B cell (primary cell): Measurements from ENCODE around the gene EXTL1. TPM values are rescaled to one million over a fixed set of nuclear protein-coding genes. Genes with fewer than 3 reads are reported as not detected.

ENCODE experiments used
- ATAC-seq: fragments of 200-7000 bp; cut with Tn5 transposase; one replicate; pipeline ENCODE4 v1.10.0; 2021; ENCODE audit warnings: low read depth, mild to moderate bottlenecking, moderate number of reproducible peaks, moderate library complexity
- CTCF ChIA-PET: fragments of 350-600 bp; sonication (Branson Sonifier 250); formaldehyde crosslinking; loops from one replicate; lab custom pipeline; 2021; ENCODE audit warnings: antibody characterized with exemption, inconsistent platforms; lab: Charles Lee
- POLR2A ChIA-PET: fragments of 350-600 bp; sonication (Branson Sonifier 250); formaldehyde crosslinking; loops from one replicate; lab custom pipeline; 2021; ENCODE audit warnings: antibody characterized with exemption; lab: Charles Lee
- DNase-seq: peaks from one replicate; pipeline ENCODE4 v3.0.0; 2013
- H2AFZ ChIP-seq: 2 replicates; pipeline ENCODE4 v1.6.1; 2012; ENCODE audit warnings: mild to moderate bottlenecking, low read depth, low read length; ENCODE audit not compliant: insufficient read depth, poor library complexity, severe bottlenecking
- H3K27ac ChIP-seq, 2 donors: 1 replicate in 1 of 2; 2 replicates in 1 of 2; pipeline ENCODE4 v1.5.1; 2012 to 2013; ENCODE audit warnings: low read length in 2 of 2, mild to moderate bottlenecking in 2 of 2, moderate library complexity in 1 of 2
- H3K27me3 ChIP-seq, 4 experiments: fragments of 200-600 bp in 1 of 4; sonication (generic) in 1 of 4; replicated peaks in 1 of 4; 1 replicate in 2 of 4; 2 replicates in 2 of 4; pipeline versions ENCODE4 v1.6.1 to v1.7.0; 2013 to 2016; ENCODE audit warnings: low read length in 3 of 4, mild to moderate bottlenecking in 2 of 4, mixed read lengths in 1 of 4, moderate library complexity in 1 of 4; ENCODE audit not compliant: insufficient read depth in 4 of 4, control insufficient read depth in 3 of 4; ENCODE audit errors: control extremely low read depth in 1 of 4
- H3K36me3 ChIP-seq, 2 experiments: replicated peaks in 1 of 2; 1 replicate in 1 of 2; 2 replicates in 1 of 2; pipeline versions ENCODE4 v1.6.1 to v1.7.1; 2013; ENCODE audit warnings: low read length in 1 of 2; ENCODE audit not compliant: insufficient read depth in 2 of 2, control insufficient read depth in 1 of 2; ENCODE audit errors: control extremely low read depth in 1 of 2, extremely low read depth in 1 of 2
- H3K4me1 ChIP-seq, 2 donors: fragments of 200-600 bp in 1 of 2; sonication (generic) in 1 of 2; 1 replicate in 1 of 2; 2 replicates in 1 of 2; pipeline versions ENCODE4 v1.5.1 to v1.6.1; 2013 to 2017; ENCODE audit warnings: low read length in 2 of 2; ENCODE audit not compliant: control insufficient read depth in 2 of 2, insufficient read depth in 2 of 2
- H3K4me2 ChIP-seq: replicated peaks from 2 replicates; pipeline ENCODE3; 2012; ENCODE audit warnings: mild to moderate bottlenecking, low read depth, low read length; ENCODE audit not compliant: poor library complexity, severe bottlenecking
- H3K4me3 ChIP-seq, 5 experiments: fragments of 200-600 bp in 1 of 5; sonication (generic) in 1 of 5; 1 replicate in 3 of 5; 2 replicates in 2 of 5; pipeline versions ENCODE4 v1.5.1 to v1.7.0; 2011 to 2016; ENCODE audit warnings: low read length in 4 of 5, mild to moderate bottlenecking in 4 of 5, low read depth in 2 of 5, control low read depth in 1 of 5, moderate library complexity in 1 of 5; ENCODE audit not compliant: insufficient read depth in 1 of 5; ENCODE audit errors: control extremely low read depth in 1 of 5, extremely low read depth in 1 of 5
- H3K79me2 ChIP-seq: fragments of 200-600 bp; sonication (generic); one replicate; pipeline ENCODE4 v1.6.0; 2016; ENCODE audit warnings: low read length; ENCODE audit not compliant: control insufficient read depth, insufficient read depth
- H3K9ac ChIP-seq: fragments of 200-600 bp; sonication (generic); 2 replicates; pipeline ENCODE4 v1.6.1; 2017; ENCODE audit warnings: mild to moderate bottlenecking, low read length, moderate library complexity
- H3K9me3 ChIP-seq, 3 donors: one replicate each; pipeline versions ENCODE4 v1.6.1 to v1.7.1; 2013; ENCODE audit warnings: low read length in 2 of 3; ENCODE audit not compliant: control insufficient read depth in 2 of 3, insufficient read depth in 1 of 3; ENCODE audit errors: control extremely low read depth in 1 of 3
- H4K20me1 ChIP-seq: 2 replicates; pipeline ENCODE4 v1.6.0; 2012; ENCODE audit warnings: mild to moderate bottlenecking, low read length; ENCODE audit not compliant: insufficient read depth, control insufficient read depth, poor library complexity, severe bottlenecking
- H3K27ac Mint-ChIP-seq: one replicate; pipeline ENCODE4 v1.8.0; 2021; ENCODE audit warnings: mixed read lengths
- H3K27me3 Mint-ChIP-seq: one replicate; pipeline ENCODE4 v1.8.0; 2021; ENCODE audit warnings: mixed read lengths
- H3K4me1 Mint-ChIP-seq: one replicate; pipeline ENCODE4 v1.8.0; 2021; ENCODE audit warnings: mixed read lengths
- H3K4me3 Mint-ChIP-seq: one replicate; pipeline ENCODE4 v1.8.0; 2021; ENCODE audit warnings: mixed read lengths
- H3K9me3 Mint-ChIP-seq: one replicate; pipeline ENCODE4 v1.8.0; 2022; ENCODE audit warnings: mixed read lengths; ENCODE audit not compliant: insufficient read depth
- EZH2 ChIP-seq: IDR thresholded peaks from 2 replicates; pipeline ENCODE4 v1.6.1; 2012; ENCODE audit warnings: borderline replicate concordance, low read depth, mild to moderate bottlenecking, moderate library complexity, low read length; ENCODE audit not compliant: insufficient read depth, poor library complexity, severe bottlenecking
- WGBS: methylation state at CpG from one replicate; pipeline ENCODE4 v1.1.5; 2013; ENCODE audit warnings: missing lambda C conversion rate; ENCODE audit not compliant: insufficient coverage; 5-methylcytosine and 5-hydroxymethylcytosine counted together
- intact Hi-C: fragments of 100-400 bp; cut with micrococcal nuclease; formaldehyde crosslinking; loops from one replicate; pipeline ENCODE4 v1.10.0; 2022
- polyA plus RNA-seq: library from polyadenylated mRNA; depleted of rRNA; stranded (reverse); fragments of >200 nt; gene quantifications from 2 replicates; pipeline ENCODE4 v1.2.3, GENCODE V29; 2012
- total RNA-seq, 2 donors: library from RNA; stranded (reverse); fragments of 120-200 nt in 1 of 2; gene quantifications; 1 replicate in 1 of 2; 2 replicates in 1 of 2; pipeline versions ENCODE4 v1.2.3 to v1.2.4, GENCODE V29; 2013 to 2022
- TF ChIP-seq, protein P1 (sequence below): fragments of 200-600 bp; IDR thresholded peaks from one replicate; pipeline ENCODE4 v1.8.0; 2022; ENCODE audit warnings: antibody characterized with exemption, mild to moderate bottlenecking

EXTL1 gene
- total and polyA plus RNA-seq, 2 donors (not counting 1 experiment from before 2014, with no cell fraction given), result 0.12 TPM; not detected in 1

- Mint-ChIP-seq H3K27ac (no peak overlapping the region), H3K27me3 (peaks cover 27% of the 10 kb centered on the region), H3K9me3 (no peaks in the 10 kb centered on the region), H3K4me1 (no peaks in the 10 kb centered on the region), H3K4me3 (no peak overlapping the region)
- intact Hi-C loops, result no loop called here
- Histone ChIP-seq H3K4me2 (no peak overlapping the region), H4K20me1 (no peaks in the 10 kb centered on the region), H3K79me2 (no peaks in the 10 kb centered on the region), H3K27ac (no peak overlapping the region), H3K4me1 (no peaks in the 10 kb centered on the region), H3K36me3 (no peaks in the 10 kb centered on the region), H2AFZ (no peak overlapping the region), H3K4me3 (no peak overlapping the region), H3K9ac (no peak overlapping the region), H3K27me3 (no peaks in the 10 kb centered on the region), H3K9me3 (no peaks in the 10 kb centered on the region)
- DNase-seq (no peak), ATAC-seq (no peak)
- 83% methylated on average over 3 of the region's 4 CpGs for WGBS
- CTCF ChIA-PET, result no interaction called here
- POLR2A ChIA-PET, result no interaction called here
- no peak for TF ChIP-seq EZH2
- TF ChIP-seq, protein P1, sequence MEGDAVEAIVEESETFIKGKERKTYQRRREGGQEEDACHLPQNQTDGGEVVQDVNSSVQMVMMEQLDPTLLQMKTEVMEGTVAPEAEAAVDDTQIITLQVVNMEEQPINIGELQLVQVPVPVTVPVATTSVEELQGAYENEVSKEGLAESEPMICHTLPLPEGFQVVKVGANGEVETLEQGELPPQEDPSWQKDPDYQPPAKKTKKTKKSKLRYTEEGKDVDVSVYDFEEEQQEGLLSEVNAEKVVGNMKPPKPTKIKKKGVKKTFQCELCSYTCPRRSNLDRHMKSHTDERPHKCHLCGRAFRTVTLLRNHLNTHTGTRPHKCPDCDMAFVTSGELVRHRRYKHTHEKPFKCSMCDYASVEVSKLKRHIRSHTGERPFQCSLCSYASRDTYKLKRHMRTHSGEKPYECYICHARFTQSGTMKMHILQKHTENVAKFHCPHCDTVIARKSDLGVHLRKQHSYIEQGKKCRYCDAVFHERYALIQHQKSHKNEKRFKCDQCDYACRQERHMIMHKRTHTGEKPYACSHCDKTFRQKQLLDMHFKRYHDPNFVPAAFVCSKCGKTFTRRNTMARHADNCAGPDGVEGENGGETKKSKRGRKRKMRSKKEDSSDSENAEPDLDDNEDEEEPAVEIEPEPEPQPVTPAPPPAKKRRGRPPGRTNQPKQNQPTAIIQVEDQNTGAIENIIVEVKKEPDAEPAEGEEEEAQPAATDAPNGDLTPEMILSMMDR, result no peak
Measured at GRCh38 chr1:26066857-26067256, 45.3 kb downstream of the EXTL1 start.

DNA sequence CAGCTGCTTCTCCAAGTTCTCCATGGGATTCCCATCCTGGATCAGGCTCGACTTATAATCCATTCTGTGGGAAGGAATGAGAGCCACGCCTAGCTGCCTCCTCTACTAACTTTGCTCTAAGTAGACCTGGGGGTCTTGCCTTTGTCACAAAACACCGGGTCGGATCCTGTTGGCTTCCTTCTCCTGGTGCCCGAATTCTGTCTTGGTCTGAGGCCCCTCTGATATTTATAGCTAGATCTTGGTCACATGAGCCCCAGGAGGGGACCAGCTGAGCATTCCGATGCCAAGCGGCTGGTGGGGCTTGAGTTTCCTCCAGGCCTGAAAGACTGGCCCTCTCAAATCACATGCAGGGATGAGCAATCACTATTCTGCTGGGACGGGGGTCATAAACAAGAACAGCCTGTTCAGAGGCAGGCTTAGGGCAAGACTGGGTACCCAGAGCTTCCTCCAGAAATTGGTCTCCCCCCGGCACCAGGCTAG lies 45.9 kb downstream of the EXTL1 start, which contains the start of gene TRIM63:
TRIM63 (minus strand) TSS at position 199 of the 480 bp plus-strand sequence; CDS start at position 63, 136 bp downstream.
- Mint-ChIP-seq H3K4me3 (no peak within 1 kb of the TSS), H3K27ac (peak within 1 kb of the TSS; percentile 16), H3K4me1 (no peaks in the 10 kb centered on the region), H3K9me3 (no peaks in the 10 kb centered on the region), H3K27me3 (peaks cover 30% of the 10 kb centered on the region)
- TF ChIP-seq, protein P1, result no peak
- no peak for TF ChIP-seq EZH2
- no peaks in the 10 kb centered on the region for H4K20me1 ChIP-seq
- H3K4me2 ChIP-seq, result no peak within 1 kb of the TSS
- no peaks in the 10 kb centered on the region for H3K79me2 ChIP-seq
- no peak for ATAC-seq
- no peak within 1 kb of the TSS for H3K4me3 ChIP-seq
- H2AFZ ChIP-seq, result no peak within 1 kb of the TSS
- ChIA-PET CTCF (no interaction called here), POLR2A (no interaction called here)
- H3K27ac ChIP-seq, result no peak within 1 kb of the TSS
- H3K27me3 ChIP-seq, result no peaks in the 10 kb centered on the region
- WGBS, result 82% methylated on average over 9 of the region's 9 CpGs
- no peaks in the 10 kb centered on the region for H3K4me1 ChIP-seq
- no peak for DNase-seq
- no peaks in the 10 kb centered on the region for H3K36me3 ChIP-seq
- H3K9me3 ChIP-seq, result no peaks in the 10 kb centered on the region
- H3K9ac ChIP-seq, result no peak within 1 kb of the TSS
- intact Hi-C loops, result no loop called here
